Measurements from ENCODE around the gene FCER1A.

Gene FCER1A

GRCh38 chr1:159302095-159302494 is at the start of gene FCER1A:
FCER1A (plus strand) TSS chr1:159302336; CDS start chr1:159302365, 29 bp downstream.
- DNase-seq (ENCODE audit: low read depth), result no peak
- H3K4me3 ChIP-seq (ENCODE audit: low read length), result no peak within 1 kb of the TSS
- TF ChIP-seq CTCF (conservative IDR thresholded peaks at IDR 0.05; ENCODE audit: low read length), result no peak

- DNase-seq (ENCODE audit: low read depth), result no peak
- TF ChIP-seq CTCF (conservative IDR thresholded peaks at IDR 0.05; ENCODE audit: low read length), result no peak
- H3K4me3 ChIP-seq (ENCODE audit: low read length), result no peak overlapping the region
Measured at GRCh38 chr1:159261311-159261710, 40.8 kb upstream of the FCER1A start.

GRCh38 chr1:159261721-159262494 is 40.2 kb upstream of the FCER1A start:
- DNase-seq (ENCODE audit: low read depth), result no peak
- no peak overlapping the region for H3K4me3 ChIP-seq (ENCODE audit: low read length)
- no peak for TF ChIP-seq CTCF (conservative IDR thresholded peaks at IDR 0.05; ENCODE audit: low read length)

- no peak for DNase-seq (ENCODE audit: low read depth)
- no peak overlapping the region for H3K4me3 ChIP-seq (ENCODE audit: low read length)
- TF ChIP-seq CTCF (conservative IDR thresholded peaks at IDR 0.05; ENCODE audit: low read length), result no peak
Measured at GRCh38 chr1:159266832-159267231, 35.3 kb upstream of the FCER1A start.

GRCh38 chr1:159274631-159275030 is 27.5 kb upstream of the FCER1A start:
- DNase-seq (ENCODE audit: low read depth), result no peak
- H3K4me3 ChIP-seq (ENCODE audit: low read length), result no peak overlapping the region
- TF ChIP-seq CTCF (conservative IDR thresholded peaks at IDR 0.05; ENCODE audit: low read length), result no peak

GRCh38 chr1:159275891-159276290 is 26.2 kb upstream of the FCER1A start:
- no peak for TF ChIP-seq CTCF (conservative IDR thresholded peaks at IDR 0.05; ENCODE audit: low read length)

GRCh38 chr1:159279773-159280172 is 22.4 kb upstream of the FCER1A start:
- no peak overlapping the region for H3K4me3 ChIP-seq (ENCODE audit: low read length)
- no peak for DNase-seq (ENCODE audit: low read depth)
- TF ChIP-seq CTCF (conservative IDR thresholded peaks at IDR 0.05; ENCODE audit: low read length), result no peak

More at GRCh38 chr1:159275891-159276290, 26.2 kb upstream of the FCER1A start:
- DNase-seq (ENCODE audit: low read depth), result no peak
- H3K4me3 ChIP-seq (ENCODE audit: low read length), result no peak overlapping the region

All from AG10803 (cell line).